GM19035 (cell line): ENCODE measurements around the gene DMKN.

Experiments used
- ATAC-seq: cut with Tn5 transposase; IDR thresholded peaks from one replicate; pipeline ENCODE4 v1.9.1; 2021; ENCODE audit not compliant: unreplicated experiment

Gene DMKN

GRCh38 chr19:35513628-35514281, at the start of gene DMKN:
Gene DMKN, minus strand, starts transcription at chr19:35513649. Its CDS starts 174 bp downstream, at chr19:35513475.
- ATAC-seq = no peak

- ATAC-seq = no peak
Measured at GRCh38 chr19:35562776-35563175, 49.3 kb upstream of the DMKN start.

- ATAC-seq = no peak
Measured at GRCh38 chr19:35562336-35562735, 48.9 kb upstream of the DMKN start.

GRCh38 chr19:35561436-35561835, 48.0 kb upstream of the DMKN start:
- no peak for ATAC-seq

GRCh38 chr19:35560677-35561076, 47.2 kb upstream of the DMKN start:
- no peak for ATAC-seq

- ATAC-seq = no peak
Measured at GRCh38 chr19:35560271-35560670, 46.8 kb upstream of the DMKN start.

- no peak for ATAC-seq
Measured at GRCh38 chr19:35559781-35560180, 46.3 kb upstream of the DMKN start.

- no peak for ATAC-seq
Measured at GRCh38 chr19:35559281-35559659, 45.8 kb upstream of the DMKN start.

GRCh38 chr19:35558400-35559280, 45.2 kb upstream of the DMKN start:
- ATAC-seq = no peak

- no peak for ATAC-seq
Measured at GRCh38 chr19:35557539-35558399, 44.3 kb upstream of the DMKN start.

- no peak for ATAC-seq
Measured at GRCh38 chr19:35556846-35557538, 43.5 kb upstream of the DMKN start.

- ATAC-seq = no peak
Measured at GRCh38 chr19:35556025-35556590, 42.7 kb upstream of the DMKN start.

GRCh38 chr19:35555301-35556005, 42.0 kb upstream of the DMKN start:
- no peak for ATAC-seq

GRCh38 chr19:35554076-35554475, 40.6 kb upstream of the DMKN start:
- ATAC-seq = no peak

GRCh38 chr19:35553385-35554000, 40.0 kb upstream of the DMKN start:
- ATAC-seq = no peak

GRCh38 chr19:35552534-35553384, 39.3 kb upstream of the DMKN start:
- no peak for ATAC-seq

GRCh38 chr19:35551091-35551810, 37.8 kb upstream of the DMKN start:
- ATAC-seq = no peak
